DLD1 (cell line): ENCODE results near the gene RANGAP1.

Source experiments
- in situ Hi-C: cut with HindIII; loops from 2 replicates; pipeline ENCODE4 v1.10.0; 2017; ENCODE audit warnings: low sequenced_read_pairs

RANGAP1 gene

GRCh38 chr22:41285820-41286638 lies at the start of gene RANGAP1:
Gene RANGAP1 (minus strand): TSS chr22:41286187. CDS start chr22:41281044, 5,143 bp downstream.
- in situ Hi-C loops: no loop called here

GRCh38 chr22:41334951-41335635 lies 49.1 kb upstream of the RANGAP1 start:
- in situ Hi-C loops: no loop called here

GRCh38 chr22:41334215-41334614 lies 48.2 kb upstream of the RANGAP1 start:
- in situ Hi-C loops: no loop called here

DNA sequence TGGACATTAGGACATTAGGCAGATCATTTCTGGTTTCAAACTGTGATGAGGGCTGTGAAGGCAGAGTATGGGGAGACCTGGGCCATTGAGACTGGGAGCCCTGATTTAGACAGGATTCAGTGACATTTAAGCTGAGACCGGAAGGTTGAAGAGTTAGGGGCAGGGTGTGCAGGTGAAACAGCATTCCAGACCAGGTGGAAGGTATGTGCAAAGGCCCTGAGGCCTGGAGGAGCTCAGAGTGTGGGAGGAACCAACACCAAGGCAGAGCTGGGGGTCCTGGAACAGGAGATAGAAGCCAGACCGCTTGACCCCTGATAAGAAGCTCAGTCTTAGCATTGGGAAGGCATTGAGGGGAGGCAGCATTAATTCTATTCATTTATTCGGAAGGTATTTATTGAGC lies 47.8 kb upstream of the RANGAP1 start:
- in situ Hi-C loops: no loop called here

- in situ Hi-C loops: no loop called here
Measured at GRCh38 chr22:41332217-41332939, 46.4 kb upstream of the RANGAP1 start.

GRCh38 chr22:41330169-41330568 lies 44.2 kb upstream of the RANGAP1 start:
- in situ Hi-C loops: no loop called here

DNA sequence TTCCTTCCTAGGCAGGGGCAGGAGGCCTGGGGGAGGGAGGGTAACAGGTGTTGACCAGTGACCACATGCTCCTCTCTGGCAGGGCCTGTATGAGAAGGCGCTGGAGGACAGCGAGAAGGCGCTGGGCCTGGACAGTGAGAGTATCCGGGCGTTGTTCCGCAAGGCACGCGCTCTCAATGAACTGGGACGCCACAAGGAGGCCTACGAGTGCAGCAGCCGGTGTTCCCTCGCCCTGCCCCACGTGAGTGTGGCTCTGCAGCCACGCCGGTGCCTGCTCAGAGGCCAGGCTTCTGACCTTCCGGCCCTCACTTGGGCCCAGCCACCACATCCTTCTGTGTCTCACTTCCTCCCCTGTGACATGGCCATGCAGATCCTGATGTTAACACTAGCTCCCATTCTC lies 41.1 kb upstream of the RANGAP1 start:
- in situ Hi-C loops: no loop called here

GRCh38 chr22:41324821-41325528 lies 39.0 kb upstream of the RANGAP1 start:
- in situ Hi-C loops: no loop called here

DNA sequence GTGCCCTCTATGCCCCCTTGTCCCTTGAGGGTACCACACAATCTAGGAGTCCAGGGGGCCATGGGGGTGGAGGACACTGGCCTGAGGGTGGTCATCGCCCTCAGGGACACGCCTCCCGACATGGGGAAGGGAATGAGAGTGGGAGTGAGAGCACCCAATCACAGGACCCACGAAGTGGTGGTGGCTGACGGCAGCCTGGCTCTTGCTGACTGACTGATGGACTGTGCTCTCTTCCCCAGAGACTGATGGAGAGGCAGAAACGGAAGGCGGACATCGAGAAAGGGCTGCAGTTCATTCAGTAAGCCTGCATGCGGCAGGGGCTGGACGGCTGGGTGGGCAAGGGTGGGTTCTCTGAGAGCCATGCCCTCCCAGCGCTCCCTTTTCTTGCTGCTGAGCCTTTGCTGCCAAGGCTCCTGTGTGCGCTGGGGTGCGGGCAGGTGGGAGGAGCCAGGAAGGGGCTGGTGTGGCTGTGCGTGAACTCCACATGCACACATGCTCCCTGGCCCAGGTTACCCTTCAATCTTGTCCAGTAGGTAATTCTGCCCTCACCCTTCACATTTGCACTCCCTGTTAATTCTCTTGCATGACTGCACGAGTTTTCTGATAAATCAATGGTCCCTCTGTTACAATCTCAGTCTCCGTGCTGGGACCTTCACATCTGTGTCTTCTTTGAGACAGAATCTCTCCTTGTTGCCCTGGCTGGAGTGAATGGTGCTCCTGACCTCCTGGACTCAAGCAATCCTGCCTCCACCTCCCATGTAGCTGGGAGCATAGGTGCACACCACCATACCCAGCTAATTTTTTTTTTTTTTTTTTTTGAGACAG lies 34.6 kb upstream of the RANGAP1 start:
- in situ Hi-C loops: no loop called here

DNA sequence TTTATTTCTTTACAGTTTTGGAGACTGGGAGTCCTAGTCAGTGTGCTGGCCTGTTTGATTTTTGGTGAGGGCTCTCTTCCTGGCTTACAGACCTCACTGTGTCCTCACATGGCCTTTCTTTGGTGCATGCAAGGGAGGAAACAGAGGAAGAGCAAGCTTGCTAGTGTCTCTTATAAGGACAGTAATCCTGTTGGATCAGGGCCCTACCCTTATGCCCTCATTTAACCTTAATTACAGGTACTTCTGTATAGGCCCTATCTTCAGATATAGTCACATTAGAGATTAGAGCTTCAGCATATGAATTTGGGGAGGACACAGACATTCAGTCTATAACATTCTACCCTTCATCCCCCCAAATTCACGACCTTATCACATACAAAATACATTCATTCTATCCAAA lies 29.6 kb upstream of the RANGAP1 start:
- in situ Hi-C loops: no loop called here

DNA sequence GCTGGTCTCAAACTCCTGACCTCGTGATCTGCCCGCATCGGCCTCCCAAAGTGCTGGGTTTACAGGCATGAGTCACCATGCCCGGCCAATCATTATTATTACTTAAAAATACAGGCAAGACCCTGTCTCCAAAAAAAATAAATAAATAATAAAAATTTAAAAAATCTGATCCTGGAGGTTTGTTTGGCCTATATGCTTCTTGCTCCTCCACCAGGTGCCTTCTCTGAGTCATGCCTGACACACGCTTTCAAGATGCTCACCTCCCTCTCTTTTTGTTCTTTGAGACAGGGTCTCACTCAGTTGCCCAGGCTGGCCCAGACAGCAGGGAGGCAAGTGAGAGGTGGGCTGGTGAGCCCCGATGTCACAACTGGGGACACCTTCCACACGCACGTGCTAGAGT lies 28.8 kb upstream of the RANGAP1 start:
- in situ Hi-C loops: no loop called here

DNA sequence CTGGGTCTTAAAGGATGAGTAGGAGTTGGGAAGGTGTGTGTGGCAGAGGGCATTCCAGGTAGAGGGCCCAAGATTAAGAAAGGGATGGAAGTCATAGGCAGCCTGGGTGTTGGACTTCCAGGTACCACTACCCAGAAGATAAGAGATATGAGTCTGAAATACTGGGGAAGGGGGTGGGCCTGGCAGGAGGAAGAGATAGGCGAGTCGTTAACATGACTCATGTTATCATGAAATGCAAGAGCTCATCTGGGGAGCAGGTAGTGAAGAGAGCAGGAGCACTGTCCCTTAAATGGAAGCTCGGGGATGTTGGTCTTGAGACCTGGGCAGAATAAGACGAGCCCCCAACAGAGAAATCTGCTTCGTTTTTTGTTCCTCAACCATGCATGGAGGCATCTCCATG lies 25.5 kb upstream of the RANGAP1 start:
- in situ Hi-C loops: no loop called here

- in situ Hi-C loops: no loop called here
Measured at GRCh38 chr22:41310336-41310735, 24.3 kb upstream of the RANGAP1 start.

DNA sequence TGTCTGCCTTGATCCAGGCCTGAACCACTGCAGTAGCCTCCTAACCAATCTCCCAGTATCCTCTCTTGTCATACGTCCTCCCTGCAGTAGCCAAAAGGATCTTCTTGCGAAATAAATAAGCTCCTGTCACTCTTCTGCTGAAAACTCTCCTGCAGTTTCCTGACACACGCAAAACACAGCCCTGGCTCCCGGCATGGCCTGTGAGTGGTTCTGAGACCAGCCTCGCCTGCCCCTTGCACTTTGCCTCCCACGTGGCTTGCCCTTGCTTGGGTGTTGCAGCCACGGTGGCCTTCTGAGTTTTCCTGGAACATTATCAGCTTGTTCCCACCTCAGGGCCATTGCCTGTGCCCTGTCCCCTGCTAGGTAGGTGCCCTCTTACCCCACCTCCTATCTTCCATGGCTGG lies 22.6 kb upstream of the RANGAP1 start:
- in situ Hi-C loops: no loop called here

- in situ Hi-C loops: no loop called here
Measured at GRCh38 chr22:41308054-41308453, 22.1 kb upstream of the RANGAP1 start.

GRCh38 chr22:41305646-41306045 lies 19.7 kb upstream of the RANGAP1 start:
- in situ Hi-C loops: no loop called here

- in situ Hi-C loops: no loop called here
Measured at GRCh38 chr22:41302811-41303210, 16.8 kb upstream of the RANGAP1 start.

DNA sequence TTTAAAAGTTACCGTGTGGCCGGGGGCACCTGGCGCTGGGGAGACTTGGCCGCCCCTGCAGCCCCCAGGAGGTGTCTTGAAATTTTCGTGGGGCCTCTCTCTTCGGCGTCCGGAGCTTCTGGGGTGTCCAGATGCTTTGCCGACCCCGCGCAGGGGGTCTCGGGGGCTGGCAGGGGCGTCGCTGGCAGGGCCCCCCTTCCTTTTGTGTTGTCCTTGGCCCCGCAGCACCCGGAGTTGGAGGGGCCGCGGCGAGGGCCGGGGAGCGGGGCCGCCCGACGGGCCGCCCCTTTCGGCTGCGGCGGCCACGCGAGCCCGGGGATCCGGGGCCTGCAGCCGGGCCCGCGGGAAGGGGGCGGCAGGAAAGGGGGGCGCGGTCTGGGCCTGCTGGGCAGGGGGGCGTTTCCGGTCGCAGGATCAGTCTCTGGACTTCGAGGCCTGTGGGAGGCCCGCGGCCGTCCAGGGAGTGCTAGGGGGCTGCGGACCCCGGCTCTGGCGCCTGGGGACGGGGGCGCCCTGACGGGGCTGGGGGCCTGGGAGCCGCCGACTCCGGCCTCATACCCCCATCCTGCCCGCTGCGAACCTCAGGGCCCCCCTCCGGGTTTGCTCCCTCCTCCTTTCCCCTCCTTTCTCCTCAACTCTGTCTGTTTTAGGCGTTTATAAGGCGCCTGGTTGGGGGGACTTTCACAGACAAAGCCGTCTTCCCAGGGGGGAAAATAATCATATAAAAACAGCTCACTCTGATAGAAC lies 16.2 kb upstream of the RANGAP1 start:
- in situ Hi-C loops: no loop called here
